Parathyroid adenoma (tissue), 2 donors: ENCODE results near the gene TRAPPC4.

ENCODE experiments used
- H2AFZ ChIP-seq: fragments of 300-600 bp; sonication (generic); one replicate; pipeline ENCODE4 v1.7.0; 2017; ENCODE audit warnings: antibody characterized with exemption, mild to moderate bottlenecking
- H3K27ac ChIP-seq: fragments of 300-600 bp; sonication (generic); one replicate; pipeline ENCODE4 v1.7.0; 2017
- H3K27me3 ChIP-seq: fragments of 300-600 bp; sonication (generic); one replicate; pipeline ENCODE4 v1.7.0; 2017; ENCODE audit warnings: low read length; ENCODE audit not compliant: control insufficient read depth, insufficient read depth
- H3K36me3 ChIP-seq: fragments of 300-600 bp; sonication (generic); one replicate; pipeline ENCODE4 v1.7.0; 2017; ENCODE audit warnings: low read length; ENCODE audit not compliant: control insufficient read depth, insufficient read depth
- H3K4me1 ChIP-seq: fragments of 300-600 bp; sonication (generic); one replicate; pipeline ENCODE4 v1.7.0; 2017; ENCODE audit warnings: control low read depth
- H3K4me2 ChIP-seq: fragments of 300-600 bp; sonication (generic); one replicate; pipeline ENCODE4 v1.7.0; 2017; ENCODE audit warnings: low read length
- H3K4me3 ChIP-seq: fragments of 300-600 bp; sonication (generic); one replicate; pipeline ENCODE4 v1.7.0; 2017; ENCODE audit warnings: low read depth, low read length
- H3K79me2 ChIP-seq: fragments of 300-600 bp; sonication (generic); one replicate; pipeline ENCODE4 v1.7.0; 2017; ENCODE audit warnings: control low read depth
- H3K9ac ChIP-seq: fragments of 300-600 bp; sonication (generic); one replicate; pipeline ENCODE4 v1.7.0; 2017; ENCODE audit warnings: mild to moderate bottlenecking
- H3K9me3 ChIP-seq: fragments of 300-600 bp; sonication (generic); one replicate; pipeline ENCODE4 v1.7.0; 2017; ENCODE audit warnings: low read length; ENCODE audit not compliant: control insufficient read depth
- CTCF ChIP-seq: fragments of 300-600 bp; sonication (generic); IDR thresholded peaks from one replicate; pipeline ENCODE4 v1.7.0; 2017; ENCODE audit warnings: antibody characterized with exemption, mild to moderate bottlenecking
- donor health status: primary hyperparathyroidism.

Gene TRAPPC4

GRCh38 chr11:119025978-119026766 is 7.6 kb downstream of the TRAPPC4 start:
- peaks cover 2% of the 10 kb centered on the region for H3K4me1 ChIP-seq
- no peak overlapping the region for H2AFZ ChIP-seq
- H3K9ac ChIP-seq, result no peak overlapping the region
- no peaks in the 10 kb centered on the region for H3K9me3 ChIP-seq
- H3K36me3 ChIP-seq, result no peaks in the 10 kb centered on the region
- H3K79me2 ChIP-seq, result no peaks in the 10 kb centered on the region
- H3K27me3 ChIP-seq, result no peaks in the 10 kb centered on the region
- no peak overlapping the region for H3K4me2 ChIP-seq
- no peak for TF ChIP-seq CTCF
- H3K4me3 ChIP-seq, result no peak overlapping the region
- H3K27ac ChIP-seq, result no peak overlapping the region

GRCh38 chr11:119026970-119027369 is 8.4 kb downstream of the TRAPPC4 start:
- Histone ChIP-seq H2AFZ (no peak overlapping the region), H3K9ac (no peak overlapping the region), H3K27me3 (no peaks in the 10 kb centered on the region), H3K4me3 (no peak overlapping the region), H3K79me2 (no peaks in the 10 kb centered on the region), H3K9me3 (no peaks in the 10 kb centered on the region), H3K36me3 (no peaks in the 10 kb centered on the region), H3K27ac (no peak overlapping the region), H3K4me2 (no peak overlapping the region), H3K4me1 (peaks cover 2% of the 10 kb centered on the region)
- TF ChIP-seq CTCF, result no peak

DNA sequence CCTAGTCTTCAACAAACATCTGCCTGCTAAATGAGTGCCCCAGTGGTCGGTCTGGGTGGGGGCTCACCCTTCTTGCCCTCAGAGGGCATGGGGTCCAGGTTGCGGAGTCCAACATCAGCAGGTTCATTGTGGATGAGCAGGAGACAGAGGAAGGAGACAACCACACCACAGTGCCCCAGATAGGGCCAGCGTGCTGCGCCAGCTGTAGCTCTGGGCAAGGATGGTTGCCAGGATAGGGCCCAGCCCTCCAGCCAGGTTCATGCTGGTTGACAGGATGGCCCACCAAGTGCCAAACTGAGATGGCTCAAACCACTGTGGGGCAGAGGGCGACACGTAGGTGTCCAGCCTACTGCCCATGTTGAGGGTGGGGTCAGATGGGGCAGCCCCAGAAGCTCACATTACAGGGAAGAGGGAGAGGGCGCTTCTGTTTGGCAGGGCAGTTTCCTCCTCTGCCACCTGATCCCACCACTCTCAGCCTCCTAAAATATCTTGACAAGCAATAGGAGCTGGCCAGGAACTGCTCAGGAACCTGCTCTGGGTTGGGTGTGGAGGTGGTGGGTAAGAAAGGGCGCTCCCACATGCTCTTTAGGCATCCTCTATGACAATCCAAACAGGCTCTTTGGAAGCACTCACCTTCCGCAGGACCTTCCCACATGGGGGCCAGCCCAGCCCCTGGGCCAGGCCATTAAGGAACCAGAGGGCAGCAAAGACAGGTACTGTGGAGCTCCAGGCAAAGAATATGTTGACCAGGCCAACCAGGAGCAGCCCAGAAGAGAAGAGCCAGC is 9.2 kb downstream of the TRAPPC4 start:
- Histone ChIP-seq H3K27me3 (no peaks in the 10 kb centered on the region), H3K79me2 (no peaks in the 10 kb centered on the region), H3K4me3 (no peak overlapping the region), H3K9ac (no peak overlapping the region), H3K4me1 (peaks cover 2% of the 10 kb centered on the region), H3K4me2 (no peak overlapping the region), H3K9me3 (no peaks in the 10 kb centered on the region), H3K36me3 (no peaks in the 10 kb centered on the region), H2AFZ (no peak overlapping the region), H3K27ac (no peak overlapping the region)
- no peak for TF ChIP-seq CTCF

GRCh38 chr11:119028346-119029068 is 9.9 kb downstream of the TRAPPC4 start:
- no peak overlapping the region for H3K27ac ChIP-seq
- no peak overlapping the region for H2AFZ ChIP-seq
- H3K36me3 ChIP-seq, result no peaks in the 10 kb centered on the region
- H3K4me1 ChIP-seq, result peaks cover 2% of the 10 kb centered on the region
- no peaks in the 10 kb centered on the region for H3K9me3 ChIP-seq
- H3K4me2 ChIP-seq, result no peak overlapping the region
- TF ChIP-seq CTCF, result no peak
- H3K9ac ChIP-seq, result no peak overlapping the region
- H3K79me2 ChIP-seq, result no peaks in the 10 kb centered on the region
- no peak overlapping the region for H3K4me3 ChIP-seq
- H3K27me3 ChIP-seq, result no peaks in the 10 kb centered on the region
